Measurements from ENCODE around the gene TAMM41.
"Not testable (repeated sequence)": the region's sequence is repeated elsewhere in the genome, so short reads cannot be mapped to it uniquely, and the experiment has no call there.

Gene TAMM41

GRCh38 chr3:11846281-11847266 lies at the start of gene TAMM41:
Gene TAMM41, minus strand, starts transcription at chr3:11846885. Its CDS starts 249 bp downstream, at chr3:11846636.
- no peak within 1 kb of the TSS for H3K27ac ChIP-seq (ENCODE audit: low read length)
- peaks cover 22% of the 10 kb centered on the region for H3K36me3 ChIP-seq (ENCODE audit: insufficient read depth, low read depth, low read length)
- no peaks in the 10 kb centered on the region for H3K9me3 ChIP-seq (ENCODE audit: insufficient read depth, low read depth, low read length)
- peak within 1 kb of the TSS; percentile 84 for H3K9ac ChIP-seq (ENCODE audit: low read depth, low read length)
- H3K4me1 ChIP-seq (ENCODE audit: insufficient read depth, low read length), result no peaks in the 10 kb centered on the region
- H3K27me3 ChIP-seq (ENCODE audit: insufficient read depth, low read length), result peaks cover 13% of the 10 kb centered on the region
- peak within 1 kb of the TSS; percentile 91 for H3K4me3 ChIP-seq (ENCODE audit: low read length)

- no peaks in the 10 kb centered on the region for H3K9me3 ChIP-seq (ENCODE audit: insufficient read depth, low read depth, low read length)
- H3K36me3 ChIP-seq (ENCODE audit: insufficient read depth, low read depth, low read length), result no peaks in the 10 kb centered on the region
- H3K27me3 ChIP-seq (ENCODE audit: insufficient read depth, low read length), result no peaks in the 10 kb centered on the region
- H3K4me1 ChIP-seq (ENCODE audit: insufficient read depth, low read length), result no peaks in the 10 kb centered on the region
- H3K4me3 ChIP-seq (ENCODE audit: low read length), result no peak overlapping the region
- no peak overlapping the region for H3K9ac ChIP-seq (ENCODE audit: low read depth, low read length)
- no peak overlapping the region for H3K27ac ChIP-seq (ENCODE audit: low read length)
Observed at GRCh38 chr3:11878837-11879236, 32.2 kb upstream of the TAMM41 start.

GRCh38 chr3:11874707-11875106 lies 28.0 kb upstream of the TAMM41 start:
- H3K27ac ChIP-seq (ENCODE audit: low read length); H3K27me3 ChIP-seq (ENCODE audit: insufficient read depth, low read length); H3K9me3 ChIP-seq (ENCODE audit: insufficient read depth, low read depth, low read length); H3K4me3 ChIP-seq (ENCODE audit: low read length); H3K9ac ChIP-seq (ENCODE audit: low read depth, low read length); H3K36me3 ChIP-seq (ENCODE audit: insufficient read depth, low read depth, low read length); H3K4me1 ChIP-seq (ENCODE audit: insufficient read depth, low read length): not testable (repeated sequence)

GRCh38 chr3:11863739-11864138 lies 17.1 kb upstream of the TAMM41 start:
- H3K27ac ChIP-seq (ENCODE audit: low read length); H3K9ac ChIP-seq (ENCODE audit: low read depth, low read length); H3K36me3 ChIP-seq (ENCODE audit: insufficient read depth, low read depth, low read length); H3K9me3 ChIP-seq (ENCODE audit: insufficient read depth, low read depth, low read length); H3K4me1 ChIP-seq (ENCODE audit: insufficient read depth, low read length); H3K4me3 ChIP-seq (ENCODE audit: low read length); H3K27me3 ChIP-seq (ENCODE audit: insufficient read depth, low read length): not testable (repeated sequence)

- H3K27me3 ChIP-seq (ENCODE audit: insufficient read depth, low read length); H3K36me3 ChIP-seq (ENCODE audit: insufficient read depth, low read depth, low read length); H3K27ac ChIP-seq (ENCODE audit: low read length); H3K9ac ChIP-seq (ENCODE audit: low read depth, low read length); H3K4me3 ChIP-seq (ENCODE audit: low read length); H3K9me3 ChIP-seq (ENCODE audit: insufficient read depth, low read depth, low read length); H3K4me1 ChIP-seq (ENCODE audit: insufficient read depth, low read length): not testable (repeated sequence)
Observed at GRCh38 chr3:11862584-11862983, 15.9 kb upstream of the TAMM41 start.

GRCh38 chr3:11862145-11862544 lies 15.5 kb upstream of the TAMM41 start:
- not testable (repeated sequence) for H3K27ac ChIP-seq (ENCODE audit: low read length); H3K4me3 ChIP-seq (ENCODE audit: low read length); H3K9me3 ChIP-seq (ENCODE audit: insufficient read depth, low read depth, low read length); H3K4me1 ChIP-seq (ENCODE audit: insufficient read depth, low read length); H3K27me3 ChIP-seq (ENCODE audit: insufficient read depth, low read length); H3K9ac ChIP-seq (ENCODE audit: low read depth, low read length); H3K36me3 ChIP-seq (ENCODE audit: insufficient read depth, low read depth, low read length)

- not testable (repeated sequence) for H3K9me3 ChIP-seq (ENCODE audit: insufficient read depth, low read depth, low read length); H3K4me1 ChIP-seq (ENCODE audit: insufficient read depth, low read length); H3K27me3 ChIP-seq (ENCODE audit: insufficient read depth, low read length); H3K36me3 ChIP-seq (ENCODE audit: insufficient read depth, low read depth, low read length); H3K27ac ChIP-seq (ENCODE audit: low read length); H3K9ac ChIP-seq (ENCODE audit: low read depth, low read length); H3K4me3 ChIP-seq (ENCODE audit: low read length)
Observed at GRCh38 chr3:11860213-11860612, 13.5 kb upstream of the TAMM41 start.

- Histone ChIP-seq H3K4me3 (ENCODE audit: low read length) (no peak overlapping the region), H3K4me1 (ENCODE audit: insufficient read depth, low read length) (no peaks in the 10 kb centered on the region), H3K9ac (ENCODE audit: low read depth, low read length) (no peak overlapping the region), H3K27me3 (ENCODE audit: insufficient read depth, low read length) (peaks cover 7% of the 10 kb centered on the region), H3K9me3 (ENCODE audit: insufficient read depth, low read depth, low read length) (peaks cover 6% of the 10 kb centered on the region; the same call in 1 of the 2 replicates), H3K36me3 (ENCODE audit: insufficient read depth, low read depth, low read length) (no peaks in the 10 kb centered on the region), H3K27ac (ENCODE audit: low read length) (no peak overlapping the region)
Observed at GRCh38 chr3:11853450-11853849, 6.8 kb upstream of the TAMM41 start.

- H3K9me3 ChIP-seq (ENCODE audit: insufficient read depth, low read depth, low read length), result peaks cover 6% of the 10 kb centered on the region; the same call in 1 of the 2 replicates
- H3K9ac ChIP-seq (ENCODE audit: low read depth, low read length), result no peak overlapping the region
- H3K36me3 ChIP-seq (ENCODE audit: insufficient read depth, low read depth, low read length), result no peaks in the 10 kb centered on the region
- H3K4me3 ChIP-seq (ENCODE audit: low read length), result no peak overlapping the region
- no peaks in the 10 kb centered on the region for H3K4me1 ChIP-seq (ENCODE audit: insufficient read depth, low read length)
- no peak overlapping the region for H3K27ac ChIP-seq (ENCODE audit: low read length)
- peaks cover 20% of the 10 kb centered on the region for H3K27me3 ChIP-seq (ENCODE audit: insufficient read depth, low read length)
Observed at GRCh38 chr3:11850003-11850402, 3.3 kb upstream of the TAMM41 start.

GRCh38 chr3:11847607-11848006 lies 922 bp upstream of the TAMM41 start:
- Histone ChIP-seq H3K9me3 (ENCODE audit: insufficient read depth, low read depth, low read length) (no peaks in the 10 kb centered on the region), H3K4me3 (ENCODE audit: low read length) (no peak overlapping the region)

GRCh38 chr3:11845651-11846050 lies 1.0 kb downstream of the TAMM41 start:
- Histone ChIP-seq H3K27ac (ENCODE audit: low read length) (no peak overlapping the region), H3K36me3 (ENCODE audit: insufficient read depth, low read depth, low read length) (peaks cover 30% of the 10 kb centered on the region)

More at GRCh38 chr3:11847607-11848006, 922 bp upstream of the TAMM41 start:
- Histone ChIP-seq H3K36me3 (ENCODE audit: insufficient read depth, low read depth, low read length) (peaks cover 16% of the 10 kb centered on the region), H3K4me1 (ENCODE audit: insufficient read depth, low read length) (no peaks in the 10 kb centered on the region), H3K9ac (ENCODE audit: low read depth, low read length) (no peak overlapping the region), H3K27ac (ENCODE audit: low read length) (no peak overlapping the region), H3K27me3 (ENCODE audit: insufficient read depth, low read length) (peaks cover 20% of the 10 kb centered on the region)

GRCh38 chr3:11844891-11845290 lies 1.8 kb downstream of the TAMM41 start:
- Histone ChIP-seq H3K27me3 (ENCODE audit: insufficient read depth, low read length) (peaks cover 13% of the 10 kb centered on the region), H3K4me1 (ENCODE audit: insufficient read depth, low read length) (no peaks in the 10 kb centered on the region), H3K9me3 (ENCODE audit: insufficient read depth, low read depth, low read length) (peaks cover 4% of the 10 kb centered on the region; the same call in 1 of the 2 replicates), H3K4me3 (ENCODE audit: low read length) (no peak overlapping the region), H3K9ac (ENCODE audit: low read depth, low read length) (no peak overlapping the region), H3K27ac (ENCODE audit: low read length) (no peak overlapping the region), H3K36me3 (ENCODE audit: insufficient read depth, low read depth, low read length) (peaks cover 37% of the 10 kb centered on the region)

More at GRCh38 chr3:11845651-11846050, 1.0 kb downstream of the TAMM41 start:
- H3K27me3 ChIP-seq (ENCODE audit: insufficient read depth, low read length), result peaks cover 13% of the 10 kb centered on the region
- H3K9me3 ChIP-seq (ENCODE audit: insufficient read depth, low read depth, low read length), result no peaks in the 10 kb centered on the region
- no peaks in the 10 kb centered on the region for H3K4me1 ChIP-seq (ENCODE audit: insufficient read depth, low read length)
- peak overlapping the region; percentile 84 for H3K9ac ChIP-seq (ENCODE audit: low read depth, low read length)
- H3K4me3 ChIP-seq (ENCODE audit: low read length), result peak overlapping the region; percentile 91
